DND-41 (cell line): ENCODE data around the gene DUOXA2.

Source experiments
- CTCF ChIP-seq: IDR thresholded peaks from 2 replicates; pipeline ENCODE4 v1.5.1; 2012; ENCODE audit warnings: borderline replicate concordance, low read length, moderate library complexity, mild to moderate bottlenecking; ENCODE audit not compliant: poor library complexity, severe bottlenecking; ENCODE audit errors: extremely low read depth
- EZH2 ChIP-seq: IDR thresholded peaks from 3 replicates; pipeline ENCODE4 v1.6.1; 2012; ENCODE audit warnings: borderline replicate concordance, low read depth, mild to moderate bottlenecking, moderate library complexity, low read length, inconsistent platforms; ENCODE audit not compliant: severe bottlenecking

DNA sequence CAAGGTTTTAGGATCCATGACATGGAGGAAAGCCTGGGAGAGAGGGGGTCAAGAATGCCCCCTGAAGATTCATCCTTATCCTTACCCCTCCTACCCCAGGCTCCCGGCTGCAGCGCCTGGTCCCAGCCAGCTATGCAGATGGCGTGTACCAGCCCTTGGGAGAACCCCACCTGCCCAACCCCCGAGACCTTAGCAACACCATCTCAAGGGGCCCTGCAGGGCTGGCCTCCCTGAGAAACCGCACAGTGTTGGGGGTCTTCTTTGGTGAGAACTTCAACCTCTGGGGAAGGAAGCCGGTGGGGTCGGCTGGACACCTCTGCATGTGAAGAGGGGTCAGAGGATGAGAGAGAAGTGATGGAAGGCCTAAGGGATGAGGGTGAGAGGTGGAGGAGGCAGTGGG lies 19.9 kb downstream of the DUOXA2 start:
- TF ChIP-seq CTCF (no peak), EZH2 (no peak)
